NCI-H1417 (cell line): ENCODE measurements around the gene SP1.

ENCODE experiments used
- DNase-seq, 3 experiments: peaks; one replicate each; lab custom pipeline; 2025; lab: John Stamatoyannopoulos, UW

Gene SP1

DNA sequence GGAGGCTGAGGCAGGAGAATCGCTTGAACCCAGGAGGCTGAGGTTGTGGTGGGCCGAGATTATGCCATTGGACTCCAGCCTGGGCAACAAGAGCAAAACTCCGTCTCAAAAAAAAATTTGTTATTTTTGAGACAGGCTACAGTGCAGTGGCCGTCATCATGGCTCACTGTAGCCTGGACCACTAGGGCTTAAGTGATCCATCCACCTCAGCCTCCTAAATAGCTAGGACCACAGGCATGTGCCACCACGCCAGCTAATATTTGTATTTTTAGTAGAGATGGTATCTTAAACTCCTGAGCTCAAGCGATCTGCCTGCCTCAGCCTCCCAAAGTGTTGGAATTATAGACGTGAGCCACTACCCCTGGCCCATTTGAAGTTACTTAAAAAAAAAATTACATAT, 71.0 kb downstream of the SP1 start:
- no peak for DNase-seq

DNA sequence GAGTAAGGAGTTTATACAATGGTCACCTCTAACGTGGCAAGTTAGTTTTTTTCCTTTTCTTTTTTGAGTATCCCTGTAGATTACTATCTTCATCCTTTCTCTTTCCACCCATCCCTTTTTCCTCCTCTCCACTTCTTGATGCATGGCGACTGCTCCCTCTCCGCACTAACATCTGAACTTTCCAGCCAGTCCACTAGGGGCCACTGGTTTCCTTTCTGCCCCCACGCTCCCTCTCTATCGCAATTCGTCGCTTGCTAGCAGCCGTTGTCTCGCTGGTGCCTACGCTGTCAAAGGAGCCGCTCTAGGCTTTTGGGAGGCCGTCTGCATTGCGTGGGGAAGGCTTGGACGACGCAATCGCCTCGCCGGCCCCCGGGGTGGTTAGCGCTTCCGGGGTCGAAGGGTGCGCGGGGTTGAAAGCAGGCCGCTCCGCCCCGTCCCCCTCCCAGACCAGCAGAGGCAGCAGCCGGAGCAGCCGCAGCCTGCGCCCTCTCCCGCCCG, 71.7 kb downstream of the SP1 start, which contains the start of gene PCBP2:
PCBP2 (plus strand) TSS at position 442 of the 498 bp plus-strand sequence. CDS start 2,699 bp downstream, outside the sequence.
- DNase-seq, result peak; percentile 99 to 100 (median 99)

DNA sequence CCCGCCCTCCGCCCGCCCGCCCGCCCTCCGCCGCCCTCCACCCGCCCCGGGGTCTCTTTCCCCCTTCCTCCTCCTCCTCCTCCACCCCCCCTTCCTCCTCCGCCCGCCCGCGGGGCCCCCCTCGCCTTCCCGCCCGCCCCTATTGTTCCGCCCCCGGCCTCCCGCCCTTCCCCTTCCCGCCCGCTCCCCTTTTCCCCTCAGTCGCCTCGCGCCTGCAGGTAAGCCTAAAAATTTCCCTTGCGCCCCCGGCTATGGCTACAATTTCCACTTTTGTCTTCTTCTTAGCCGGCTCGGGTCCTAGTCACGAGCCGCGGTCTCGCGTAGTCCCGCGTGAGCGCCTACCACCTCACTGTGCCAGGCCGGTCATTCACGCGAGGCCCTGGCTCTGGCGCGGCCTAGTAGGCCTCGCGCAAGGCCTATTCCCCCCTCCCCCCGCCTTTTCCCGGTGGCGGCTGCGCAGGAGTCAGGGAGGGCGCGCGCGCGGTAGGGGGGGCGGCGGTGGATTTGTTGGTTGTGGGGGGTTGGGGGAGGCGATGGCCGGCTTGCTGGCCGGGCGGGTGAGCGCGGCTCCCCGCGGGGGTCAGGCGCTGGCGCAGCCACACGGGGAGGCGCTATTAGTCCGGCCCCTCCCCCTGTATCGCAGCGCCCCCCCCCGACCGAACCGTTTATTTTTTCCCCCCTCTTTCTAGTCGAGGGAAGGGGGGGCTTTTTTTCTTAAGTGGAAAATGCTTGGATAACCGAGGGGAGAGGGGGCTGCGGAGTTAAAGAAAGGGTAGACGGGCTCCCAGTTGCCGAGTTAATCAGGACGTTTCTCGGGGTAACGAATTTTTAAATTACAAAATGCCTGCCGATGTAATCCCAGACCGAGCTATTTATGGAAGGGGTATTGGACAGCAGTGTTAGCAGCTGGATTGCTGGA, 72.4 kb downstream of the SP1 start:
- DNase-seq, result peak; percentile 76 to 96 (median 92)

DNA sequence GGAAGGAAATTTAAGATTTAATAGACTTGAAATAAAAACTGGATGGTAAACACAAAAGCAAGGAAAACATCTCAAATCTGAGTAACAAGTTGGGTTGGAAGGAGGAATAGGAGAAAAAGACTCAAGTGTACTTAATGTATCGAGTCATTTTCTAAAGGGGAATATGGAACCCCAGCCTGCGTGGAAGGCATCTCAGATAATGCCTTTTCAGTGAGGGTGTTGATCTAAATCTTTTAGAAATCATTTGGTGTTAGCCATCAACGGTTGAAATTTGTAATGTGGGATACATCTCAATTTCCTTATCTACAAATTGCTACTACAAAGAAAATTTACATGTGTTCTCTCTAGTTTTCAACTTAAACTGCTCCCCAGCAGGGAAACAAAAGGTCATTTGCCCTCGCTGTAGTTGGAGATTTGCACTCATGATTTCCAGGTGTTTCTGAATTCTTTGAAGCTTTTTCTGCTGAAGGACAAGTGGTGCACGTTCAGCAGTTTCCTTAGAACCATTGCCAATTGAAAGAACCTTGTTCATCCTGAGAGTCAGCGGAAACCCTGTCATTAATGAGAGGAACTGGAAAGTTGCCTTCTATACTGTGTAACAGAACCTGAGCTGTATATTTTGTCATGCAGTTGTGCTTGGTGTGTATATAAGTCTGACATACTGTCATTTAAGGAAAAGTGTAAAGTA, 74.1 kb downstream of the SP1 start:
- no peak for DNase-seq

DNA sequence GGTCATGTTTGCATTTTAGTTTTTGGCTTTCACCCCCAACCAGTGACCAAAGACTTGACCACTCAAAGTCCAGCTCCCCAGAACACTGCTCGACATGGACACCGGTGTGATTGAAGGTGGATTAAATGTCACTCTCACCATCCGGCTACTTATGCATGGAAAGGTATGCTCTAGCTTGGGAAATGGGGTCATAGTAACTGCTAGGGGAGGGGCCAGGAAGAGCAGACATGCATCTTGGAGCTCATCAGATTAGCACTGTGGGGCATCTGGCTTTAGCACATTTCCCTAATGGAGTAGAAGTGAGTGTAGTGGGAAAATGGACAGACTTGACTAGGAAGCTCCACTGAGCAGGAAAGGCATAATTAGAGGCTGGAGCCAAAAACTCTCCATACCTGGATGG, 74.7 kb downstream of the SP1 start:
- DNase-seq, result no peak

DNA sequence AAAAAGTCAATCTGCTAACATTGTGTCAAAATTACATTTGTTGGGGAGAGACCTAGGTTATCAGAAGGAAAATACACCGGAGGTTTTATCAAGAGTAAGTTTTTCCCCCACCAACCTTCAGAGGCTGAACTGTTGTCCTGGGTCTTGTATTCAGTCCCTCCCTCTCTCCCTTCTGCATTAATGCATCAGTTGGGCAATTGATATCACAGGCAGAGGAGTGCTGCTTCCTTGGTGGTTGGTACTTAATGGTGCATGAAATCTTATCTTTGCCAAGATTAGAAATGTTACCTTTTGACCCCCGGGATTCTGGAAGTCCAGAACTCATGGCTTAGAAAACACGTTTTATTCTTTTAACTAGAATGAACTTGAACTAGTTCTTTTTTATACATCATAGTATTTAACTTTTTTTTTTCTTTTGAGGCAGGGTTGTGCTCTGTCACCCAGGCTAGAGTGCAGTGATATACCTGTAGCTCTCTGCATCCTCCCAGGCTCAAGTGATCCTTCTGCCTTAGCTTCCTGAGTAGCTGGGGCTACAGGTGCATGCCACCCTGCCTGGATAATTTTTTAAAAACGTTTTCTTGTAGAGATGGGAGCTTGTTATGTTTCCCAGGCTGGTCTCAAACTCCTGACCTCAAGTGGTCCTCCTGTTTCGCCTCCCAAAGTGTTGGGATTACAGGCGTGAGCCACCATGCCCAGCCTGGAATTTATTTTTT, 76.8 kb downstream of the SP1 start:
- DNase-seq, result no peak

DNA sequence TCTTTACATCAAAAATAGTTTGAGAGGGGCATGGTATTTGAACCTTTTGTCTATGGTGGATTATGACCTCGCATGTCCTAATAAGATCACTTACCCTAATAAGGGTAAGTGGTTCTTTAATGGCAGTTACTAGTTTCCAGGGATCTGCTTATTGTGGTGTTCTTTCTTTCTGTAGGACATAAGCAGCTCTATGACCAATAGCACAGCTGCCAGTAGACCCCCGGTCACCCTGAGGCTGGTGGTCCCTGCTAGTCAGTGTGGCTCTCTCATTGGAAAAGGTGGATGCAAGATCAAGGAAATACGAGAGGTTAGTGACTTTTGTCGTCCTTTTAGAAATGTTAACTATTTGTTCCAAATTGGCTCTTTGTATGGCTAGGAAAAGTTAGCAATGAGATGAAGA, 79.1 kb downstream of the SP1 start:
- DNase-seq, result no peak

DNA sequence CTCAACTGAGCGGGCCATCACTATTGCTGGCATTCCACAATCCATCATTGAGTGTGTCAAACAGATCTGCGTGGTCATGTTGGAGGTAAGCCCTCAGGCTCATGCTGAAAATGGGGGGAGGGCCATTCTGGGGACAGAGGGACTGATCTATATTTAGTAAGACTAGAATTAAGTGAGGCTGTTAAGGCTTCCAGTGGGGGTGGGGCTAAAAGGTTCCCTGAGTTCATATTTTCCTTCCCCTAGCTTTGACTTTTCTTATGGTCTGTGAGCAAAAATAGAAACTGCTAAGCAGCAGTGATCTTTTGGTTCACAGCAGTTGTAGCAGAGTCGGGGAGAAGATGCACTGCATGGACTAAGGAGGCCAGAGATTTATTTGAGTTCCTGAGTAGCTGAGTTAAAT, 81.1 kb downstream of the SP1 start:
- DNase-seq, result no peak

DNA sequence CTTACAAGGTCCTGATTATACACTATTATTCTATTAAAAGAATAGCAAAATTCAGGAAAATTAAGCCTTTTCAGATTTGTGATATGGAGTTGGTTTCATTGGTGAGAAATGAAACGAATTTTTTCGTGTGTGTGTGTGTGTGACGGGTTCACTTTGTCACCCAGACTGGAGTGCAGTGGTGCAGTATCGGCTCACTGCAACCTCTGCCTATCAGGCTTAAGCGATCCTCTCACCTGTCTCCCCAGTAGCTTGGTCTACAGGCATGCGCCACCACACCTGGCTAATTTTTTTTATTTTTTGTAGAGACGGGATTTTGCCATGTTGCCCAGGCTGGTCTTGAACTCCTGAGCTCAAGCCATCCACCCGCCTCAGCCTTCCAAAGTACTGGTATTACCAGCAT, 81.6 kb downstream of the SP1 start:
- no peak for DNase-seq

DNA sequence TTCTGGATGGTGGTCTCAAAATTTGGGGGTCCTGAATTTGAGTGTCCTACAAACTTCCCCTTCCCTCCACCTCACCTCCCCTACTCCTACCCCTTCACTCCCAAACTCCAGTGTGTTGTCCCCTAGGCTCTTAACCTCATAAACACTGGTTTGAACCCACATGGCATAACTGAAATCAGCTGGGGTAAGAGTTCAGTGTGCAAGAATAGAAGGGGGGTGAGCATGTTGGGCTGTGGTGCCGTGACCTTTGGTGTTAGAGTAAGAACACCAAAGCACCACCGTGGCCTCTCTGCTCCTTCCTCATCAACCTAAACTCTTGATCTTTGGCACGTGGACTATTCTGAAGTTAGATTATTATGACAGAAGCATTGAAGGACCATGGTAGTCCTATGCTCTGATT, 83.0 kb downstream of the SP1 start:
- DNase-seq, result no peak

DNA sequence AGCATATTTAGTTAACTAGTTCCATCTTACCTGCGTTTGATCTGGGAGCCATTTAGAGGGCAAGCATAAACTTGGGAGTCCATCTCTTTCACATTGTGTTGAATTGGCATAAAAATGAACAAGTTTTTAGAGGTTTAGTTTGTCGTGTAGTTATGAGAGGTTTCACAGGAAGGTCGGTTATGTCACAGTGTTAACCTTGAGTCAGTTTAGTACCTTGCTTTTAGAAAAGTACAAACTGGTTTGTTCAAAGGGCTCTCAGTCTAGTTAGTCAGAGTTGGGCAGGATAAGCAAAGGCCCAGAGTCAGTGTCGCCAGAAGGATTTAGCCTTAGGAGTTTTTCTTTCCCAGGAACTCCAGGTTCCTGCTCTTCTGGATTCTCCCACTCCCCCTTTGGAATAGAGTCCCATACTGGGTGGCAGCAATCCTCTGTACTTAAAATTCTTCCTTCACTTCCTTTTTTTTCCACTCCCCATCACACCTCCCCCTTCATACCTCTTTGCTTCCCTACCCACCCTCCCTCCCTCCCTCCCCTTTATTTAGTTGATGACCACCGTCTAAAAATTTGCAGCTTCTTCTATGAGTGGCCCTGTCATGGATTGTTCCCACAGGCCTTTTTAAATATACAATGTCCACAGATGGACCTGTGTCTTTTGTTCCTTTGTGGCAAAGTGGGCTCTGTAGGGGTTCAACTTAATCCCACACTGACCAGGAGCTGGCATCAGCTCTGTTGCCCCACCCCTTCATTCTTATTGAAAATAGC, 84.0 kb downstream of the SP1 start:
- DNase-seq, result no peak

DNA sequence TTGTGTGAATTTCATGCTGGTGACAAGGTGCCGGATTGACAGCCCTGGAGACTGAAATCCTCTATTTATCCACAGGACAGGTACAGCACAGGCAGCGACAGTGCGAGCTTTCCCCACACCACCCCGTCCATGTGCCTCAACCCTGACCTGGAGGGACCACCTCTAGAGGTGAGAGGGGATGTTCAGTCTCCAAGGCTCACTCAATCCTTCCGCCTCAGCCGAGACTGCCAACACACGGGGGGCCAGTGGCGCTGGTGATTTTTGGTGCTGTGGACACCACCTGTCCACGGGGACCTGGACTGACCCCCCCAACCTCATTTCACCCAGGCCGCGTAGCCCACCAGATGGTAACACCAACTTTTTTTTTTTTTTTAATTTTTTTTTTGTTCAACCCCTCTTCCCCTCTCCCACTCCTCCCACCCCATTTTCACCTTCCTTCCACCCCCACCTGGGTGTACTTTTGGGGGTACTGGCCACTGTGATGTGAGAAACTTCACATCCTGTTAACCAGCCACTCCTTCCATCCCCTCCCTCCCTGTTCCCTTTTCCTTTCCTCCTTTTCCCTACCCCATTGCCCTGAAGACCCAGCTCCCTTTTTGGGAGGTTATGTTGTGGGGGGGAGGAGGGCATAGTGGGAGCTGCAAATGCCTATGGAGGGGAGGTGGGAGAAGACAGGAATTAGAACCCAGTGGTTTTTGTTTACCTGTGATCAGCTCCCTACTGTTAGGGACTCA, 84.9 kb downstream of the SP1 start:
- no peak for DNase-seq

DNA sequence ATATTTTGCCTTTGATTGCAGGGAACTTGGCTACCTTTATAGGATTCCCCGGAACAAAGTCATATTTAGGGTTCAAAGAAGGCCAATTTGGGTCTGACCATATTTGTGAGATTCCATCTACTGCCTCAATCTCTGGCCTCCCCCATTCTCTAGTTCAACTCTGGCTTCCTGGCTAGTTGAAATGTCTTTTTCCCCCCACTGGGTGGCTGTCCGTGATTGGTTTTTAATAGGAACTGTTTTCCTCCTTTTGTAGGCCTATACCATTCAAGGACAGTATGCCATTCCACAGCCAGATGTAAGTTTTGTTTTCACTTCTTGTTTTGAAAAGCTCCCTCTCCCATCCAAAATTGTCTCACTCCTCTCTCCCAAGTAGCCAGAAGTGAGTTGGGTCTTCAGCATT, 85.7 kb downstream of the SP1 start:
- no peak for DNase-seq
